OCI-LY7 (cell line): Measurements from ENCODE around the gene HTT.

Experiments used
- EZH2phosphoT487 ChIP-seq: fragments of 200-600 bp; sonication (generic); IDR thresholded peaks from 2 replicates; pipeline ENCODE4 v1.6.1; 2018; ENCODE audit warnings: low read depth, borderline replicate concordance, mild to moderate bottlenecking, mixed run types, antibody characterized with exemption, low read length, moderate library complexity, mixed read lengths
- TF ChIP-seq, protein P1 (sequence below): fragments of 200-600 bp; sonication (generic); conservative IDR thresholded peaks from 2 replicates; pipeline ENCODE4 v1.5.1; 2014; ENCODE audit warnings: mild to moderate bottlenecking, antibody characterized with exemption, low read length, moderate library complexity, mixed read lengths

DNA sequence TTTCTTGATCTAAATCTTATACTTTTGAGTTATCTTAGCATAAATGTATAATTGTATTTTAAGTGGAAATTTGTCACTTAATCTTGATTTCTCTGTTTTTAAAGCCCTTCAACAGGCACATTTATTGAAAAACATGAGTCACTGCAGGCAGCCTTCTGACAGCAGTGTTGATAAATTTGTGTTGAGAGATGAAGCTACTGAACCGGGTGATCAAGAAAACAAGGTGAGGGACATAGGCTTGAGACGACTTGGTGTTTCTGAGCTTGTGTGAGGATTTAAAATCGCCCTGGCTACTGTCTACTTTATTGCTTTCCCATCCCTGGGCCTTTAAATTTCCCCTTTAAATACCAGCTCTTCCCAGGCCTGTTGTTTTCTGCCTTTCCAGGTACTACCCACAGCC is 55.7 kb downstream of the HTT start:
- TF ChIP-seq, protein P1, sequence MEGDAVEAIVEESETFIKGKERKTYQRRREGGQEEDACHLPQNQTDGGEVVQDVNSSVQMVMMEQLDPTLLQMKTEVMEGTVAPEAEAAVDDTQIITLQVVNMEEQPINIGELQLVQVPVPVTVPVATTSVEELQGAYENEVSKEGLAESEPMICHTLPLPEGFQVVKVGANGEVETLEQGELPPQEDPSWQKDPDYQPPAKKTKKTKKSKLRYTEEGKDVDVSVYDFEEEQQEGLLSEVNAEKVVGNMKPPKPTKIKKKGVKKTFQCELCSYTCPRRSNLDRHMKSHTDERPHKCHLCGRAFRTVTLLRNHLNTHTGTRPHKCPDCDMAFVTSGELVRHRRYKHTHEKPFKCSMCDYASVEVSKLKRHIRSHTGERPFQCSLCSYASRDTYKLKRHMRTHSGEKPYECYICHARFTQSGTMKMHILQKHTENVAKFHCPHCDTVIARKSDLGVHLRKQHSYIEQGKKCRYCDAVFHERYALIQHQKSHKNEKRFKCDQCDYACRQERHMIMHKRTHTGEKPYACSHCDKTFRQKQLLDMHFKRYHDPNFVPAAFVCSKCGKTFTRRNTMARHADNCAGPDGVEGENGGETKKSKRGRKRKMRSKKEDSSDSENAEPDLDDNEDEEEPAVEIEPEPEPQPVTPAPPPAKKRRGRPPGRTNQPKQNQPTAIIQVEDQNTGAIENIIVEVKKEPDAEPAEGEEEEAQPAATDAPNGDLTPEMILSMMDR: no peak
- no peak for TF ChIP-seq EZH2phosphoT487
